ENCODE measurements around the gene FEZ2. TPM values are rescaled to one million over a fixed set of nuclear protein-coding genes. Genes with fewer than 3 reads are reported as not detected.
"Not testable (repeated sequence)": the region's sequence is repeated elsewhere in the genome, so short reads cannot be mapped to it uniquely, and the experiment has no call there.

FEZ2 gene
- polyA plus RNA-seq (2013, experiment 1 of 2; ENCODE audit: insufficient read length), result 60.3 TPM
- 72.9 TPM for polyA plus RNA-seq (2013, experiment 2 of 2; ENCODE audit: insufficient read length)

- DNase-seq, result peak; percentile 80
Observed at GRCh38 chr2:36597532-36598377, at the start of gene FEZ2. Gene FEZ2, minus strand, starts transcription at chr2:36598168. Its CDS starts 26 bp downstream, at chr2:36598142.

- DNase-seq, result peak; percentile 47
Observed at GRCh38 chr2:36634981-36635597, 37.1 kb upstream of the FEZ2 start.

- DNase-seq, result peak; percentile 47
Observed at GRCh38 chr2:36633470-36634092, 35.6 kb upstream of the FEZ2 start.

DNA sequence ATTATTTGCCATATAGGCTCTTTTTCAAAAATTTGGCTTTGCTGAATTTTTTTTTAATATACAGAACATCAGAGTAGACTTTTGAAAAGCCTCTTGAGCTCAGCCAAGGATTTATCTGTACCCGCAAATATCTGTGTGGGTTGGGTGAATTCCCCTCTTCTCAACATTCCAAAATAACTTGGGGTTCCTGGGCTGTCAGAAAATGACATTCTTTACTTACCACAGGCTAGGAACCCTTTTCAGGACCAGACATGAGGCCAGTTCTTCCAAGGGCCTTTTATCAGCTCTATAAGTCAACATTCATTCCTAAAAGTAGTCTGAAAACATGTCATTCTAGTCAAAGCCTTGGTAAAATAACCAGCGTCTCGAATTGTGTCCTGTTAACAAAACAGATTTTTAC, 28.8 kb upstream of the FEZ2 start:
- no peak for DNase-seq

- no peak for DNase-seq
Observed at GRCh38 chr2:36626071-36626470, 28.1 kb upstream of the FEZ2 start.

- no peak for DNase-seq
Observed at GRCh38 chr2:36625304-36625703, 27.3 kb upstream of the FEZ2 start.

GRCh38 chr2:36620321-36620720, 22.4 kb upstream of the FEZ2 start:
- no peak for DNase-seq

DNA sequence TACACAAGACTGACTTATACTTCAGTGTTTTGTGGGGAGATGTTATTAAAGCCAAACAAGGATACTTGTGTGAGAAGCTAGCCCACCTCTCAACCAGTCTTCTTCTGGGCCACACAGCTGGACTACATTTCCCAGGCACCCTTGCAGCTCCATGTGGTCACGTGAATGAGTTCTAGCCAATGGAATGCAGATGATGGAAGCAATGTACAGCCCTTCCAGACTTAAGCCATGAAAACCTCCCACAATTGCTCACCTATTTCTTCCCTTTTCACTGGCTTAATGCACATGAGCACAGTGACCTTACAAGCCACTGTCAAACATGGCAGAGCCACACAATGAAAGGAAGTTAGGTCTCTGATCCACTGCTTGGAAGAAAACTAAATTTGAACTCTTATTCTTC, 20.4 kb upstream of the FEZ2 start:
- peak; percentile 69 for DNase-seq

DNA sequence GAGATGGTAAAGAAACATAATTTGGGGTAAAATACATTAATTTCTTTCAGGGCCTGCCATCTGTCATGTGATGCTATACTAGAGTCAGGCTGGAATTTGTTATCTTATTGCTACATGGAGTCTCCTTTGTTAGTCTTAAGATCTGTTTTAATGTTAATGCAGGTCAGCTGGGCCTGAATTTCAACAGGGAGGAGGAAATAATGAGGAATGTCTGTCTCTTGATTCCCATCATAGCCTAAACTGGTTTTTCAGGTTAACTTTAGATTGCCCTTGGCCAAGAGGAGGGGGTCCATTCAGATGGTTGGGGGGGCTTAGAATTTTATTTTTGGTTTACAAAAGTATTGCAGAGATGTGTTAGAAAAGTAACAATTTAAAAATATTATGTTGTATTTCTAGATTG, 19.0 kb upstream of the FEZ2 start:
- DNase-seq, result no peak

DNA sequence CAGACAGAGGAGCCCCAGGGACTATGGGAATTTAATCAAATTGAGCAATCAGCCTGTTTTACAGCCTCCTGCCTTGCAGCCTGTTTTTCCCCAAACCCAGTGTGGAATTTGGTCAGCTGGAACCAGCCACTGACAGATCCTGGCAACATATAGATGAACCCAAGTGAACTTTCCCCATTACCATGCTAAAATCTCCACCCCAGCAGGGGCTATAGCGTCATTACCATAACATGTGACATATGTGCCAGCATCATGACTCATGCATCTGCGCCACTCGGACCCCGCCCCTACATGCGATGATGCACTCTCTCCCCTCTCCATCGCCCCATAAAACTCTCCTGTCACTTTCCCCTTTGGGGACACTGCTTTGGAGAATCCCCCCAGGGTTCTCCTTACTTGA, 17.3 kb upstream of the FEZ2 start:
- peak; percentile 76 for DNase-seq

GRCh38 chr2:36613801-36614200, 15.8 kb upstream of the FEZ2 start:
- DNase-seq, result peak; percentile 62

- DNase-seq, result no peak
Observed at GRCh38 chr2:36611316-36611990, 13.5 kb upstream of the FEZ2 start.

DNA sequence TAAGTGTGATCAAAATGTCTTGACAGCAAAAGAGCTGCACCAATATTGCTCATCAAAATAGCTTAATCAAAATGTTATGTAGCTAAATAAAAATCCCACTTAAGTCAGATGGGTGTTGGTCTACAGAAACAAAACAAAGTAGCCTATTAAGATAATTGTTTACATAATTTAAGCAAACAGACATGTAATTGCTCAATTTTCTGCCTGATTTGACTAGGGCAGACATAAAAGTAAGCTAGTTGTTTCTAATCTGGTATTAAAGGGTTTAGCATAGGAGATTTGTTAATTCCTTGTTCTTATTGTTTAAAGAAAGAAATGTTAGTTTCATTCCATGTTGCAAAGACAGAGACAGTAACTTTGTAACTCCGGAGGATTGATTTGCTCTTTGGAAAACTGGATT, 11.5 kb upstream of the FEZ2 start:
- DNase-seq, result no peak

- DNase-seq, result no peak
Observed at GRCh38 chr2:36607947-36608346, 10.0 kb upstream of the FEZ2 start.

DNA sequence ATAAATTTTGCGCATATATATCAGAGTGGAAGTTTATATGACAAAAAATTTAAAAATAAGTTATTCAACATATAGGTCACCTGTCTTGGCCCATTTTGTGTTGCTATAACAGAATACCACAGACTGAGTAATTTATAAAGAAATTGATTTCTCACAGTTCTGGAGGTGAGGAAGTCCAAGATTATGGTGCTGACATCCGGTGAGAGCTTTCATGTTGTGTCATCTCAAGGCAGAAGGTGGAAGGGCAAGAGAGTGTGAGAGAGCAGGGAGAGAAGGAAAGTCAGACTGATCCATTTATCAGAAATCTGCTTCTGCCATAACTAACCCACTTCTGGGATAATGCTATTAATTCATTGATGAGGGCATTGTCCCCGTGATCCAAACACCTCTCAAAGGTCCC, 9.0 kb upstream of the FEZ2 start:
- DNase-seq, result no peak

GRCh38 chr2:36605273-36605672, 7.3 kb upstream of the FEZ2 start:
- DNase-seq, result no peak

GRCh38 chr2:36603629-36604028, 5.7 kb upstream of the FEZ2 start:
- DNase-seq, result not testable (repeated sequence)

DNA sequence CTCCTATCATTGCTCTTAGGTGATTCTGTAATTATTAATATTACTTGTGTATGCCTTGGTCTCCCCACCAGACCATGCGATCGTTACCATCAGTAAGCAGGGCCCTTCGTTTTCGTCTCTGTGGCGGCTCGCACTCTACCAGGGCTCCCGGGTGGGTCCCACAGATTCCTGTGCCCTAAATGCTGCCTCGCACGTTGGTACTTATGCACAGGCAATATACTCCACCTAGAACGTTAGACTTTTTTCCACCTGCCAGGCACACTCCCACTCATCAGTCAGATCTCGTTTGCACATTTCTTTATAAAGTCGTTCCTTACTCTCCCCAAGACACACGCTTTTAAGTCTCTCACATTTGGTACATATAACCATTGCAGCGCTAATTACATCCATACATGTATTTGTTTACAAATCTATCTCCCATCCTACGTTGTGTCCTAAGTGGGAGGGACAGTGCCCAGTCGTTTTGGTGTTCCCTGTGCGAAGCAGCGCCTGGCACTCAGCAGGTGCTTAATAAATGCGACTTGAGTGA, 901 bp downstream of the FEZ2 start:
- no peak for DNase-seq

DNA sequence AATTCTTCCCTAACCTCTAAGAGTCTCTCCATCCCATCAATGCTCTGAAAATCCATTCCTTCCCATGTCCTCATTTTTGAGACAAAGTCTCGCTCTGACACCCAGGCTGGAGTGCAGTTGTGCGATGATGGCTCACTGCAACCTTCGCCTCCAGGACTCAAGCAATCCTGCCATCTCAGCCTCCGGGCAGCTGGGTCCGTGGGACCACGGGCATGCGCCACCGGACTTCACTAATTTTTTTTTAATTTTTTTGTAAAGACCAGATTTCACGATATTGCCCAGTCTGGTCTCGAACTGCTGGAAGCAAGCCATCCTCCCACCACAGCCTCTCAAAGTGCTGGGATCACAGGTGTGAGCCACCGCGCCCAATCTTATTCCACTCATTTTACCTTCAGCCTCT, 1.6 kb downstream of the FEZ2 start:
- DNase-seq, result no peak

DNA sequence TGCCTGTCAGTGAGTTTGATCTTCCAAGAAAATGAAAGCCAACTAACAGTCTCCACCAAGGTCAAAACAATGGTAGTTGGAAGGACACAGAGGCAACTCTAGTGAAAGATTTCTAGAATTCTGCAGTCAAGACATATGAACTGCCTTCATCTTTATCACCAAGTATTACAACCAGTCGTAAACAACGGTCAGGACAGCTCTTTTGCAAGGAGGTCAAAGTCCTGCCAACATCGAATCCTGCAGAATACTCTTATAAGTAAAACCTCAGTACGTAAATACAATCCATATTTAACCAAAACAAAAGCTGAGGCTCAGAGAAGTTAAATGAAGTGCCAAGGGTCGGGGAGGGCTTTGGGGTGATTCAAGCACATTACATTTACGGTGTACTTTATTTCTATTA, 3.1 kb downstream of the FEZ2 start:
- no peak for DNase-seq

GRCh38 chr2:36589230-36589630, 8.7 kb downstream of the FEZ2 start:
- DNase-seq, result no peak

GRCh38 chr2:36587556-36587955, 10.4 kb downstream of the FEZ2 start:
- no peak for DNase-seq

- DNase-seq, result no peak
Observed at GRCh38 chr2:36587101-36587500, 10.9 kb downstream of the FEZ2 start.
